ENCODE results near the gene PORCN. TPM values are rescaled to one million over a fixed set of nuclear protein-coding genes. Genes with fewer than 3 reads are reported as not detected.

The PORCN gene
- total and polyA plus RNA-seq, 9 of the 15 experiments (the other 6 are each of a cell fraction or from before 2014, with no cell fraction given) = 0.34 to 5.1 (median 2.8) TPM

DNA sequence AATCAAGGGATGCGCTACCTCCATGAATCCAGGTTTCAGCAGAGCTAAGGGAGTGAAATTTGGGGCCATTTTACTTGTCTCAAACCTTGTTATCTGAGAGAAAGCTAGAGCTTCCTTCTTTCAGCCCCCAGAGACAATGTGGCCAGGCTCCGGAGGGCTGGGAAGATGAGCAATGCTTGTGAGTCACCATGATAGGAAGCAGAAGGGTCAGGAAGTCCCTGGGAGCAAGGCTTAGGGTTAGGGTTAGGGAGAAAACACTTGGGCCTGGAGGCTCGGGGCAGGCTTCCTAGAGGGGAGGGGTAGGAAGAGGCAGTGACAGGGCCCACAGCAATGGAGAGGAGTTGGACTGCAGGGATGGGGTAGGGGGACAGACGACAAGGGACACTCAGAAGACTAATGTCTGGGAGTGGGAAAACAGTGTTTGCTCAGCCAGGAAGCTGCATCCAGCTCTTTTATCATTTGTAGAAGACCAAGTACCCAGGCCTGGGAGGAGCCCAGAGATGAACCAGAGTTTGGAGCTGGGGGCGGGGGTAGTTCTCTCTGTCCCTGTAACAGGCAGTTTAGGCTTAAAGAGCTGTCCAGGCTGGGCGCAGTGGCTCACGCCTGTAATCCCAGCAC lies 16.4 kb upstream of the PORCN start:
- peak overlapping the region; percentile 77 for H2AFZ ChIP-seq (ENCODE audit: low read depth, low read length)
- H4K20me1 ChIP-seq (replicated peaks; ENCODE audit: control insufficient read depth, insufficient read depth, low read length) = no peaks in the 10 kb centered on the region
- no TSS peak for BruUV-seq (replicated peaks)
- H3K36me3 ChIP-seq (ENCODE audit: control insufficient read depth, insufficient read depth, low read length) = peaks cover under 1% of the 10 kb centered on the region; the same call in 2 of the 3 replicates
- H3K27me3 ChIP-seq (ENCODE audit: control insufficient read depth in 2 of 2, insufficient read depth in 2 of 2, low read length in 2 of 2) = no peaks in the 10 kb centered on the region
- no peaks in the 10 kb centered on the region for H3K79me2 ChIP-seq (ENCODE audit: control insufficient read depth, insufficient read depth, low read length)
- H3K4me1 ChIP-seq (replicated peaks in 1 of 2; ENCODE audit: control insufficient read depth in 2 of 2, insufficient read depth in 2 of 2, low read length in 2 of 2) = peaks cover 10 to 22% of the 10 kb centered on the region in 2 experiments; a peak in 4 of 5 replicates
- WGBS (ENCODE audit: insufficient coverage, low coverage, missing lambda C conversion rate) = 36% methylated on average over 5 of the region's 7 CpGs
- no peaks in the 10 kb centered on the region for H3K9me3 ChIP-seq (replicated peaks; ENCODE audit: control insufficient read depth, insufficient read depth, low read depth, low read length)
- peak; percentile 84 for FAIRE-seq
- ATAC-seq = peak; percentile 21; the same call in 2 of the 3 replicates
- peak; percentile 21 to 68 (median 27) for DNase-seq (ENCODE audit: extremely low read depth in 1 of 4, low spot score in 3 of 4)
- POLR2A ChIA-PET = interaction anchor here (0.7 kb wide), 2 partner anchors 11 to 227 kb away, joined by 3 read pairs; no protein-coding TSS in a partner anchor
- H3K9ac ChIP-seq (ENCODE audit: insufficient read depth in 1 of 2, low read depth in 2 of 2, low read length in 2 of 2) = no peak overlapping the region
- intact Hi-C loops (cut with micrococcal nuclease) = loop anchor here (10.0 kb wide), 1 partner anchor 658 kb away; the partner anchor contains the start of gene ZNF81
- peak overlapping the region; percentile 12; the same call in 2 of the 3 replicates for H3K27ac ChIP-seq (ENCODE audit: extremely low read depth, low read depth, low read length)
- H3K4me3 ChIP-seq = no peak overlapping the region
- in situ Hi-C loops (cut with MboI) = loop anchor here (5.0 to 25.0 kb wide), 2 partner anchors 410 to 630 kb away; no protein-coding TSS in a partner anchor
- 0 out of 2 replicates have a peak overlapping the region, but pooled peaks have one; percentile 27 for H3K4me2 ChIP-seq (ENCODE audit: insufficient read depth, low read length)
- peaks cover under 1% of the 10 kb centered on the region for H3K9me1 ChIP-seq (ENCODE audit: control insufficient read depth, insufficient read depth, low read length)
- CTCF ChIA-PET (ENCODE audit: low intra/inter-chr PET ratio) = no interaction called here
- TF ChIP-seq RCOR1 (IDR thresholded peaks at IDR 0.05; ENCODE audit: borderline replicate concordance in 1 of 2, low read depth in 2 of 2, low read length in 2 of 2) (peak in 1 of 2 experiments; percentile 7; a peak in 1 of 4 replicates), SMC3 (conservative IDR thresholded peaks at IDR 0.05; ENCODE audit: insufficient read depth, low read depth, low read length) (no peak), EHMT2 (IDR thresholded peaks at IDR 0.05) (0 out of 2 replicates have a peak, but pooled peaks have one; percentile 24), JUN (IDR thresholded peaks at IDR 0.05; ENCODE audit: borderline replicate concordance, low read depth, low read length) (peak; percentile 81), JUN (CRISPR knock-in tag; IDR thresholded peaks at IDR 0.05; ENCODE audit: borderline replicate concordance) (no peak), ETV1 (tag; conservative IDR thresholded peaks at IDR 0.05; ENCODE audit: low read depth) (no peak), MTA1 (IDR thresholded peaks at IDR 0.05; ENCODE audit: borderline replicate concordance) (no peak), ARID1B (IDR thresholded peaks at IDR 0.05) (peak; percentile 66), TCF3 (CRISPR knock-in tag; IDR thresholded peaks at IDR 0.05) (peak; percentile 10; the same call in 1 of the 2 replicates), CBFA2T3 (IDR thresholded peaks at IDR 0.05) (peak; percentile 18; the same call in 1 of the 2 replicates), SMAD4 (CRISPR knock-in tag; conservative IDR thresholded peaks at IDR 0.05) (no peak), SOX6 (IDR thresholded peaks at IDR 0.05) (0 out of 2 replicates have a peak, but pooled peaks have one; percentile 13), MEF2D (tag; conservative IDR thresholded peaks at IDR 0.05; ENCODE audit: low read depth) (no peak), NCOA2 (IDR thresholded peaks at IDR 0.05; ENCODE audit: partially characterized antibody in 2 of 2) (peak in 1 of 2 experiments; percentile 65)
- TF ChIP-seq, protein P1, sequence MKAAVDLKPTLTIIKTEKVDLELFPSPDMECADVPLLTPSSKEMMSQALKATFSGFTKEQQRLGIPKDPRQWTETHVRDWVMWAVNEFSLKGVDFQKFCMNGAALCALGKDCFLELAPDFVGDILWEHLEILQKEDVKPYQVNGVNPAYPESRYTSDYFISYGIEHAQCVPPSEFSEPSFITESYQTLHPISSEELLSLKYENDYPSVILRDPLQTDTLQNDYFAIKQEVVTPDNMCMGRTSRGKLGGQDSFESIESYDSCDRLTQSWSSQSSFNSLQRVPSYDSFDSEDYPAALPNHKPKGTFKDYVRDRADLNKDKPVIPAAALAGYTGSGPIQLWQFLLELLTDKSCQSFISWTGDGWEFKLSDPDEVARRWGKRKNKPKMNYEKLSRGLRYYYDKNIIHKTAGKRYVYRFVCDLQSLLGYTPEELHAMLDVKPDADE (conservative IDR thresholded peaks at IDR 0.05; ENCODE audit: control insufficient read depth, low read depth, low read length) = no peak
- TF ChIP-seq, protein P2, sequence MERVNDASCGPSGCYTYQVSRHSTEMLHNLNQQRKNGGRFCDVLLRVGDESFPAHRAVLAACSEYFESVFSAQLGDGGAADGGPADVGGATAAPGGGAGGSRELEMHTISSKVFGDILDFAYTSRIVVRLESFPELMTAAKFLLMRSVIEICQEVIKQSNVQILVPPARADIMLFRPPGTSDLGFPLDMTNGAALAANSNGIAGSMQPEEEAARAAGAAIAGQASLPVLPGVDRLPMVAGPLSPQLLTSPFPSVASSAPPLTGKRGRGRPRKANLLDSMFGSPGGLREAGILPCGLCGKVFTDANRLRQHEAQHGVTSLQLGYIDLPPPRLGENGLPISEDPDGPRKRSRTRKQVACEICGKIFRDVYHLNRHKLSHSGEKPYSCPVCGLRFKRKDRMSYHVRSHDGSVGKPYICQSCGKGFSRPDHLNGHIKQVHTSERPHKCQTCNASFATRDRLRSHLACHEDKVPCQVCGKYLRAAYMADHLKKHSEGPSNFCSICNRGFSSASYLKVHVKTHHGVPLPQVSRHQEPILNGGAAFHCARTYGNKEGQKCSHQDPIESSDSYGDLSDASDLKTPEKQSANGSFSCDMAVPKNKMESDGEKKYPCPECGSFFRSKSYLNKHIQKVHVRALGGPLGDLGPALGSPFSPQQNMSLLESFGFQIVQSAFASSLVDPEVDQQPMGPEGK (CRISPR knock-in tag; IDR thresholded peaks at IDR 0.05; ENCODE audit: borderline replicate concordance) = no peak
- TF ChIP-seq, protein P3, sequence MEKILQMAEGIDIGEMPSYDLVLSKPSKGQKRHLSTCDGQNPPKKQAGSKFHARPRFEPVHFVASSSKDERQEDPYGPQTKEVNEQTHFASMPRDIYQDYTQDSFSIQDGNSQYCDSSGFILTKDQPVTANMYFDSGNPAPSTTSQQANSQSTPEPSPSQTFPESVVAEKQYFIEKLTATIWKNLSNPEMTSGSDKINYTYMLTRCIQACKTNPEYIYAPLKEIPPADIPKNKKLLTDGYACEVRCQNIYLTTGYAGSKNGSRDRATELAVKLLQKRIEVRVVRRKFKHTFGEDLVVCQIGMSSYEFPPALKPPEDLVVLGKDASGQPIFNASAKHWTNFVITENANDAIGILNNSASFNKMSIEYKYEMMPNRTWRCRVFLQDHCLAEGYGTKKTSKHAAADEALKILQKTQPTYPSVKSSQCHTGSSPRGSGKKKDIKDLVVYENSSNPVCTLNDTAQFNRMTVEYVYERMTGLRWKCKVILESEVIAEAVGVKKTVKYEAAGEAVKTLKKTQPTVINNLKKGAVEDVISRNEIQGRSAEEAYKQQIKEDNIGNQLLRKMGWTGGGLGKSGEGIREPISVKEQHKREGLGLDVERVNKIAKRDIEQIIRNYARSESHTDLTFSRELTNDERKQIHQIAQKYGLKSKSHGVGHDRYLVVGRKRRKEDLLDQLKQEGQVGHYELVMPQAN (IDR thresholded peaks at IDR 0.05; ENCODE audit: borderline replicate concordance) = no peak
